ENCODE data around the gene ITGA1.

Gene ITGA1

GRCh38 chr5:52998552-52999313 lies 211.0 kb downstream of the ITGA1 start:
- no peak for TF ChIP-seq CTCF (IDR thresholded peaks at IDR 0.05; ENCODE audit: low read depth, low read length)
- no peak for DNase-seq (ENCODE audit: extremely low read depth, low read depth)

GRCh38 chr5:52999344-52999949 lies 211.7 kb downstream of the ITGA1 start:
- TF ChIP-seq CTCF (IDR thresholded peaks at IDR 0.05; ENCODE audit: low read depth, low read length), result no peak

DNA sequence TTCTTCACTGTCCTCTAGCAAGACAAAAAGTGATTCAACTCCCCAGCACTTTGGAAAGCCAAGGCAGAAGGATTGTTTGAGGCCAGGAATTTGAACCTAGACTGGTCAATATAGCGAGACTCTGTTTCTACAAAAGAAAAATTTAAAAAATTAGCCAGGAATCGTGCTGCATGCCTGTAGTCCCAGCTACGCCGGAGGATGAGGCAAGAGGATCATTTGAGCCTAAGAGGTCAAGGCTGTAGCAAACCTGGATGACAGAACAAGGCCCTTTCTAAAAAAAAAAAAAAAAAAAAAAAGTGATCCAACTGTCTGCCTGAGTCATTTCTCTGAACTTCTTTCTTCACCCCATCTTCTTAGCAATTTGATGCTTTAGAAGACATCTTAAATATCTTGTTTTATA lies 213.8 kb downstream of the ITGA1 start:
- DNase-seq (ENCODE audit: extremely low read depth, low read depth), result no peak
- TF ChIP-seq CTCF (IDR thresholded peaks at IDR 0.05; ENCODE audit: low read depth, low read length), result no peak

More at GRCh38 chr5:52999344-52999949, 211.7 kb downstream of the ITGA1 start:
- DNase-seq (ENCODE audit: extremely low read depth, low read depth), result no peak

- no peak for TF ChIP-seq CTCF (IDR thresholded peaks at IDR 0.05; ENCODE audit: low read depth, low read length)
Observed at GRCh38 chr5:53002491-53002890, 214.8 kb downstream of the ITGA1 start.

GRCh38 chr5:53003144-53003543 lies 215.4 kb downstream of the ITGA1 start:
- TF ChIP-seq CTCF (IDR thresholded peaks at IDR 0.05; ENCODE audit: low read depth, low read length), result no peak
- DNase-seq (ENCODE audit: extremely low read depth, low read depth), result no peak

More at GRCh38 chr5:53002491-53002890, 214.8 kb downstream of the ITGA1 start:
- DNase-seq (ENCODE audit: extremely low read depth, low read depth), result no peak

GRCh38 chr5:53006911-53007890 lies 219.5 kb downstream of the ITGA1 start:
- DNase-seq (ENCODE audit: extremely low read depth, low read depth), result no peak
- TF ChIP-seq CTCF (IDR thresholded peaks at IDR 0.05; ENCODE audit: low read depth, low read length), result no peak

Data from AG09319 (cell line).